Measurements from ENCODE around the gene RTF1.

- no peak for TF ChIP-seq CTCF (IDR thresholded peaks at IDR 0.05; ENCODE audit: extremely low read depth in 1 of 2, insufficient read depth in 1 of 2, low read depth in 1 of 2, low read length in 2 of 2)
- no peak for TF ChIP-seq POLR2AphosphoS5 (IDR thresholded peaks at IDR 0.05; ENCODE audit: insufficient read depth, low read depth, low read length)
- TF ChIP-seq POLR2A (IDR thresholded peaks at IDR 0.05; ENCODE audit: low read depth, low read length), result no peak
- TF ChIP-seq EZH2 (IDR thresholded peaks at IDR 0.05; ENCODE audit: borderline replicate concordance, low read depth, low read length, severe bottlenecking), result no peak
- no peak for TF ChIP-seq MAX (IDR thresholded peaks at IDR 0.05; ENCODE audit: insufficient read depth, insufficient read length)
- TF ChIP-seq FOS (IDR thresholded peaks at IDR 0.05; ENCODE audit: borderline replicate concordance, insufficient read depth, low read length), result no peak
- TF ChIP-seq JUN (IDR thresholded peaks at IDR 0.05; ENCODE audit: borderline replicate concordance, insufficient read depth, insufficient read length, low read depth), result no peak
- TF ChIP-seq MYC (IDR thresholded peaks at IDR 0.05; ENCODE audit: low read depth, low read length), result no peak
These were observed 7.9 kb downstream of the RTF1 start for GRCh38 chr15:41424809-41425208.

All from endothelial cell of umbilical vein (primary cell).